CD4-positive, alpha-beta memory T cell (primary cell): ENCODE measurements around the gene SEC23IP. TPM values are rescaled to one million over a fixed set of nuclear protein-coding genes. Genes with fewer than 3 reads are reported as not detected.

Experiments
- CTCF ChIA-PET: fragments of 350-600 bp; sonication (Branson Sonifier 250); formaldehyde crosslinking; loops from one replicate; lab custom pipeline; 2021; ENCODE audit warnings: inconsistent platforms; ENCODE audit not compliant: partially characterized antibody; lab: Charles Lee
- POLR2A ChIA-PET: fragments of 350-600 bp; sonication (Branson Sonifier 250); formaldehyde crosslinking; loops from one replicate; lab custom pipeline; 2021; ENCODE audit not compliant: partially characterized antibody; lab: Charles Lee
- DNase-seq, 5 donors: peaks; one replicate each; pipeline versions ENCODE4 v3.0.0 to v3.0.0-alpha.2; 2020 to 2022; ENCODE audit warnings: mixed read lengths in 1 of 5
- H3K27ac ChIP-seq: one replicate; pipeline ENCODE4 v1.7.0; 2013; ENCODE audit warnings: low read depth, low read length
- H3K27me3 ChIP-seq: 2 replicates; pipeline ENCODE4 v1.7.0; 2013; ENCODE audit warnings: mild to moderate bottlenecking, low read length, moderate library complexity; ENCODE audit not compliant: insufficient read depth
- H3K36me3 ChIP-seq: 2 replicates; pipeline ENCODE4 v1.7.0; 2013; ENCODE audit warnings: mild to moderate bottlenecking, low read length, moderate library complexity; ENCODE audit not compliant: insufficient read depth
- H3K4me1 ChIP-seq: 2 replicates; pipeline ENCODE4 v1.7.0; 2013; ENCODE audit warnings: mild to moderate bottlenecking, low read length, moderate library complexity; ENCODE audit not compliant: insufficient read depth
- H3K4me3 ChIP-seq, 2 donors: one replicate each; pipeline ENCODE4 v1.7.0; 2013; ENCODE audit warnings: low read length in 2 of 2, mild to moderate bottlenecking in 1 of 2
- H3K9me3 ChIP-seq, 2 donors: one replicate each; pipeline ENCODE4 v1.7.0; 2013; ENCODE audit warnings: low read length in 2 of 2, control low read depth in 1 of 2; ENCODE audit not compliant: control insufficient read depth in 1 of 2
- H3K27ac Mint-ChIP-seq, 7 donors: one replicate each; pipeline ENCODE4 v1.8.0; 2020 to 2021; ENCODE audit warnings: mixed read lengths in 7 of 7, mild to moderate bottlenecking in 6 of 7, inconsistent platforms in 3 of 7, moderate library complexity in 3 of 7
- H3K27me3 Mint-ChIP-seq, 2 donors: one replicate each; pipeline ENCODE4 v1.8.0; 2020 to 2021; ENCODE audit warnings: mixed read lengths in 2 of 2
- H3K36me3 Mint-ChIP-seq, 2 donors: one replicate each; pipeline ENCODE4 v1.8.0; 2020 to 2021; ENCODE audit warnings: mixed read lengths in 2 of 2, inconsistent platforms in 1 of 2, mild to moderate bottlenecking in 1 of 2
- H3K4me1 Mint-ChIP-seq, 4 donors: one replicate each; pipeline ENCODE4 v1.8.0; 2020 to 2021; ENCODE audit warnings: mixed read lengths in 4 of 4, mild to moderate bottlenecking in 1 of 4
- H3K4me3 Mint-ChIP-seq, 8 donors: one replicate each; pipeline ENCODE4 v1.8.0; 2020 to 2021; ENCODE audit warnings: mixed read lengths in 8 of 8, mild to moderate bottlenecking in 7 of 8, moderate library complexity in 6 of 8, inconsistent platforms in 3 of 8
- H3K9me3 Mint-ChIP-seq, 8 donors: one replicate each; pipeline ENCODE4 v1.8.0; 2020 to 2021; ENCODE audit warnings: mixed read lengths in 8 of 8, mild to moderate bottlenecking in 5 of 8, inconsistent platforms in 3 of 8, moderate library complexity in 1 of 8
- intact Hi-C: fragments of 100-400 bp; cut with micrococcal nuclease; formaldehyde crosslinking; loops from one replicate; pipeline ENCODE4 v1.15.1; 2023
- polyA plus RNA-seq, 2 donors: library from polyadenylated mRNA; unstranded; fragments of 300-500 nt; fragmentation: Illumina TruSeq; gene quantifications; one replicate each; pipeline ENCODE4 v1.2.3, GENCODE V29; 2021
- total RNA-seq, 2 experiments: library from RNA; stranded (reverse); gene quantifications; one replicate each; pipeline ENCODE4 v1.2.3, GENCODE V29; 2021

The SEC23IP gene
- total and polyA plus RNA-seq, 4 experiments from 2014 or later, result 51.6 to 70.0 (median 63.8) TPM

DNA sequence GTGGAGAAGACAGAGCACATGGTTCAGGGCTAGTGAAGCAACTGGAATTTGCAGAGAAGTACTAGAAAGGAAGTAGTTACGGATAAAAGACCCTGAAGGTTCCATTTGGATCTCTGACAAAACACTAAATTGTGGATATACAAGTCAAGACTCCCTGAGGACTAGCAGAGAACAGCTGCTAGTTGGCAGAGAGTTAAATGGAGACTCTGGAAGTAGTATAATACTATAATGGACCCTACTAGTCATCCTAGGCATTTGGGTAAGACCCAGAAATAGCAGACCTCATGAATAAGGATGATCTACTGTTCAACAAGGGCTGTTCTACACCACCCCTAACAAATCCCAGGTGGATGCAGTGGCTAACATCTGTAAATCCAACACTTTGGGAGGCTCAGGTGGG is 39.0 kb upstream of the SEC23IP start:
- CTCF ChIA-PET, result no interaction called here
- no peaks in the 10 kb centered on the region for H3K9me3 Mint-ChIP-seq
- H3K4me1 Mint-ChIP-seq, result peaks cover 0 to 4% (median under 1%) of the 10 kb centered on the region in 4 donors

GRCh38 chr10:119858063-119858462 is 34.5 kb upstream of the SEC23IP start:
- H3K4me1 Mint-ChIP-seq, result peaks cover 20 to 40% (median 31%) of the 10 kb centered on the region in 4 donors
- peaks cover 28% of the 10 kb centered on the region for H3K4me1 ChIP-seq
- no peaks in the 10 kb centered on the region for H3K9me3 ChIP-seq
- no peaks in the 10 kb centered on the region for H3K27me3 ChIP-seq
- H3K27me3 Mint-ChIP-seq, result no peaks in the 10 kb centered on the region
- POLR2A ChIA-PET, result interaction anchor here (3.0 kb wide), 1 partner anchor 14 kb away, joined by 27 read pairs; the partner anchor contains the start of gene MCMBP
- no peaks in the 10 kb centered on the region for H3K9me3 Mint-ChIP-seq
- no peak overlapping the region for H3K4me3 ChIP-seq
- peaks cover 17% of the 10 kb centered on the region for H3K36me3 ChIP-seq
- peaks cover 13 to 32% of the 10 kb centered on the region in 2 donors for H3K36me3 Mint-ChIP-seq
- DNase-seq, result no peak
- CTCF ChIA-PET, result interaction anchor here (1.6 to 7.5 kb wide), 5 partner anchors 15 to 250 kb away, joined by 6 to 105 read pairs (median 49); partner anchors contain the start of gene MCMBP
- H3K4me3 Mint-ChIP-seq, result no peak overlapping the region
- intact Hi-C loops, result no loop called here
- no peak overlapping the region for H3K27ac ChIP-seq
- no peak overlapping the region for H3K27ac Mint-ChIP-seq

More for the DNA sequence above, 39.0 kb upstream of the SEC23IP start:
- H3K4me1 ChIP-seq, result no peaks in the 10 kb centered on the region
- no peak overlapping the region for H3K4me3 ChIP-seq
- peaks cover 33 to 52% of the 10 kb centered on the region in 2 donors for H3K36me3 Mint-ChIP-seq
- no peaks in the 10 kb centered on the region for H3K27me3 ChIP-seq
- H3K27ac Mint-ChIP-seq, result peak overlapping the region in 3 of 7 donors; percentile 22 to 35 (median 25)
- POLR2A ChIA-PET, result no interaction called here
- DNase-seq, result no peak
- H3K36me3 ChIP-seq, result peaks cover 44% of the 10 kb centered on the region
- no peak overlapping the region for H3K27ac ChIP-seq
- H3K9me3 ChIP-seq, result no peaks in the 10 kb centered on the region
- H3K27me3 Mint-ChIP-seq, result no peaks in the 10 kb centered on the region
- intact Hi-C loops, result no loop called here
- H3K4me3 Mint-ChIP-seq, result no peak overlapping the region

DNA sequence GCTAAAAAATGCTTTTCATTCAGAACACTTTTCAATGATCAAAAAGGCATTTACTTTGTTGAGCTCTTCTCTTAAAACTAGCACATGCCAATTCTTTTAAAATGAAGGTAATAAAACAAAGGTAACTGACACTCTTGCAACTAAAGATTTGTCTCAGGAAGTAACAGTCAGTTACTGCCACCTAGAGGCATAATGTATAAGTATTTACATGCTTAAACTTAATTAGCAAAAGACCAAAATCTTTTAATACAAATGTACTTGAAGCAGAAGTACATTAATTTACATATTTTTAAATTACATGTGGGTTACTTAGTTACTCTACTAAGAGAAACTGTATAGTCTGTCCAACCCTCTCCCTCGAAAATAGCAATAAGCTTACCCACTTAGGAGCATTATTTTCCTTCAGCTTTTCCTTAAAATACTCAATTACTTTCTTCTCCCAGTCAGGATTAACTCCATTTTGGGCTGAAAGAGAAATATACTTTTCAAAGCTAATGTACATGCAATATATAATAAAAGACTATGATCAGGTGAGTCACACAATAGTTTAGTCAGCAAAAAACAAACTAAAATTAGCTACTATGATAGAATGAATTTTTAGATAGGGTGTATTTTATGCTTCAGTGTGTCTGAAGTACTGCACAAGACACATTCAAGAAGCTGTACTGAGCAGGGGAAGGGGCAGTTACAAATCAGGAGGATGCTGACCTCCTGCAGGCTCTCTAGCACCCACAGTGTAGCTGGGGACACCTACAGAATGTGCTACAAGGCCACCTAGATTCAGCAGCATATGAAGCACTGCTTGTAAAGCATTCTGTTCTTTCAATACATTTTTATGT is 32.9 kb upstream of the SEC23IP start:
- DNase-seq, result peak in 4 of 5 donors; percentile 45 to 52 (median 50)
- POLR2A ChIA-PET, result interaction anchor here (0.9 to 3.0 kb wide), 4 partner anchors 13 to 204 kb away, joined by 3 to 27 read pairs (median 4); partner anchors contain the start of gene MCMBP
- Mint-ChIP-seq H3K27ac (peak overlapping the region in 6 of 7 donors; percentile 12 to 74 (median 24)), H3K27me3 (no peaks in the 10 kb centered on the region), H3K36me3 (peaks cover 19 to 31% of the 10 kb centered on the region in 2 donors), H3K4me1 (peaks cover 26 to 50% (median 39%) of the 10 kb centered on the region in 4 donors), H3K4me3 (no peak overlapping the region), H3K9me3 (peaks cover 0 to 10% (median 5%) of the 10 kb centered on the region in 8 donors)
- Histone ChIP-seq H3K9me3 (peaks cover 0 to 4% of the 10 kb centered on the region in 2 donors), H3K27me3 (no peaks in the 10 kb centered on the region), H3K36me3 (peaks cover 7% of the 10 kb centered on the region), H3K4me3 (no peak overlapping the region), H3K27ac (no peak overlapping the region), H3K4me1 (peaks cover 36% of the 10 kb centered on the region)
- intact Hi-C loops, result loop anchor here (1.0 kb wide), 4 partner anchors 13 to 251 kb away; partner anchors contain the start of gene MCMBP
- CTCF ChIA-PET, result interaction anchor here (0.6 to 7.5 kb wide), 29 partner anchors 10 to 590 kb away, joined by 3 to 105 read pairs (median 5); partner anchors contain the start of genes BAG3, INPP5F, MCMBP and RGS10

GRCh38 chr10:119860866-119861607 is 31.5 kb upstream of the SEC23IP start:
- H3K27me3 ChIP-seq, result no peaks in the 10 kb centered on the region
- ChIA-PET CTCF (interaction anchor here (0.7 to 7.5 kb wide), 15 partner anchors 8 to 253 kb away, joined by 3 to 105 read pairs (median 5); partner anchors contain the start of genes BAG3 and MCMBP), POLR2A (interaction anchor here (4.2 kb wide), 1 partner anchor 11 kb away, joined by 19 read pairs; the partner anchor contains the start of gene MCMBP)
- peaks cover 0 to 11% (median 5%) of the 10 kb centered on the region in 8 donors for H3K9me3 Mint-ChIP-seq
- H3K27ac ChIP-seq, result no peak overlapping the region
- peaks cover 7% of the 10 kb centered on the region for H3K36me3 ChIP-seq
- no peaks in the 10 kb centered on the region for H3K27me3 Mint-ChIP-seq
- H3K9me3 ChIP-seq, result peaks cover 0 to 4% of the 10 kb centered on the region in 2 donors
- DNase-seq, result no peak
- intact Hi-C loops, result no loop called here
- no peak overlapping the region for H3K4me3 Mint-ChIP-seq
- peaks cover 32 to 64% (median 47%) of the 10 kb centered on the region in 4 donors for H3K4me1 Mint-ChIP-seq
- no peak overlapping the region for H3K4me3 ChIP-seq
- peak overlapping the region in 5 of 7 donors; percentile 9 to 59 (median 15) for H3K27ac Mint-ChIP-seq
- peaks cover 20 to 31% of the 10 kb centered on the region in 2 donors for H3K36me3 Mint-ChIP-seq
- H3K4me1 ChIP-seq, result peaks cover 46% of the 10 kb centered on the region

DNA sequence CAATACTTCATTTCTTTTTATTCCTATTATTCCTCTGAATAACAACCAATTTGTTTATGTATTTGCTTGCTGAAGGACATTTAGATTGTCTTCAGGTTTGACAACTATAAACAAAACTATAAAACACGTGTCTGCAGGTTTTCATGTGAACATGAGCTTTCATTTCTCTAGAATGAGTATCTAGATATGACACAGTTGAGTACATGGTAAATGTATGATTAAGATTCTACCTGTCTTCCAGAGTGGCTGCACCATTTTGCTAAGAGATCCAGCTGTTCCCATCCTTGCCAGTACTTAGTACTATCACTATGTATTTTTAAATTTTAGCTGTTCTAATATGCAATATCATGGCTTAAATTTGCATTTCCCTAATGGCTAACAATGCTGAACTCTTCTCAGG is 30.0 kb upstream of the SEC23IP start:
- peak overlapping the region in 2 of 7 donors; percentile 34 to 71 for H3K27ac Mint-ChIP-seq
- H3K4me1 Mint-ChIP-seq, result peaks cover 36 to 70% (median 51%) of the 10 kb centered on the region in 4 donors

DNA sequence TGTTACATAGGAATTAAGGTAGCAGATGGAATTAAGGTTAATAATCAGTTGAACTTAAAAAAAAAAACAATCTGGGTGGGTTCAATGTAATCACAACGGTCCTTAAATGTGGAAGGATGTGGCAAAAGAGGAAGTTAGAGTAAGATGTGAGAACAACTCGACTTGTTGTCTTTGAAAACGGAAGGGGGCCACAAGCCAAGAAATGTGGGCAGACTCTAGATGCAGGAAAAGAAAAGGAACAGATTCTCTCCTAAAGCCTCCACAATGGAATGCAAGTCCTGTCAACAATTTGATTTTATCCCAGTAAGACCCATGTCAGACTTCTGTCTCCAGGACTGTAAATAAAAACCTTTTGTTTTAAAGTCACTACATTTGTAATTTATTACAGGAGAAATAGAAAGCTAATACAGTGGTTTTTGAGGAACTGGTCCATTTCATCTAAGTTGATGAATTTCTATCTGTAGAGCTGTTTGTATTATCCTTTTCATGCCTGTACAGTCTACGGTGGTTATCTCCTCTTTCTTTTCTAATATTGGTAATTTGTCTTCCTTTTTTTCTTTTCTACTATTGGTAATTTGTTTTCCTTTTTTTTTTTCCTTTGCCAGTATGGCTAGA is 28.5 kb upstream of the SEC23IP start:
- Histone ChIP-seq H3K4me3 (no peak overlapping the region), H3K4me1 (peaks cover 60% of the 10 kb centered on the region), H3K27ac (no peak overlapping the region), H3K9me3 (peaks cover 0 to 4% of the 10 kb centered on the region in 2 donors), H3K36me3 (no peaks in the 10 kb centered on the region), H3K27me3 (no peaks in the 10 kb centered on the region)
- Mint-ChIP-seq H3K27ac (peak overlapping the region in 4 of 7 donors; percentile 7 to 77 (median 54)), H3K4me3 (peak overlapping the region in 2 of 8 donors; percentile 15 to 40), H3K27me3 (no peaks in the 10 kb centered on the region), H3K9me3 (peaks cover 0 to 11% (median 5%) of the 10 kb centered on the region in 8 donors), H3K36me3 (peaks cover 21 to 26% of the 10 kb centered on the region in 2 donors), H3K4me1 (peaks cover 44 to 82% (median 60%) of the 10 kb centered on the region in 4 donors)
- DNase-seq, result no peak
- ChIA-PET POLR2A (interaction anchor here (4.2 kb wide), 1 partner anchor 8 kb away, joined by 19 read pairs; the partner anchor contains the start of gene MCMBP), CTCF (interaction anchor here (0.9 to 7.5 kb wide), 4 partner anchors 9 to 179 kb away, joined by 4 to 105 read pairs (median 28); partner anchors contain the start of gene MCMBP)
- intact Hi-C loops, result no loop called here

More for the DNA sequence above, 30.0 kb upstream of the SEC23IP start:
- H3K27ac ChIP-seq, result no peak overlapping the region
- no peaks in the 10 kb centered on the region for H3K27me3 ChIP-seq
- no peak for DNase-seq
- ChIA-PET CTCF (interaction anchor here (1.4 to 7.5 kb wide), 4 partner anchors 8 to 177 kb away, joined by 3 to 105 read pairs (median 62); partner anchors contain the start of gene MCMBP), POLR2A (interaction anchor here (4.2 kb wide), 1 partner anchor 10 kb away, joined by 19 read pairs; the partner anchor contains the start of gene MCMBP)
- H3K4me3 ChIP-seq, result no peak overlapping the region
- Mint-ChIP-seq H3K4me3 (peak overlapping the region in 1 of 8 donors; percentile 7), H3K9me3 (peaks cover 0 to 11% (median 5%) of the 10 kb centered on the region in 8 donors), H3K27me3 (no peaks in the 10 kb centered on the region), H3K36me3 (peaks cover 20 to 29% of the 10 kb centered on the region in 2 donors)
- peaks cover 7% of the 10 kb centered on the region for H3K36me3 ChIP-seq
- peaks cover 49% of the 10 kb centered on the region for H3K4me1 ChIP-seq
- intact Hi-C loops, result no loop called here
- H3K9me3 ChIP-seq, result peaks cover 0 to 4% of the 10 kb centered on the region in 2 donors
